SK-N-SH treated with all-trans-retinoic acid at 6 μM for 48 hours (cell line): ENCODE data around the gene KLHL29.
"Not testable (repeated sequence)": the region's sequence is repeated elsewhere in the genome, so short reads cannot be mapped to it uniquely, and the experiment has no call there.

ENCODE experiments used
- ATAC-seq: fragments of 200-7000 bp; cut with Tn5 transposase; 3 replicates; pipeline ENCODE4 v1.9.1; 2020; ENCODE audit warnings: mild to moderate bottlenecking, moderate library complexity
- ARNTL ChIP-seq: fragments of 450-650 bp; formaldehyde crosslinking; IDR thresholded peaks from 2 replicates; pipeline ENCODE4 v1.5.0; 2020; ENCODE audit warnings: low read depth, mild to moderate bottlenecking, moderate library complexity, borderline replicate concordance
- BACH2 ChIP-seq: fragments of 250-450 bp; sonication (Bioruptor Pico); IDR thresholded peaks from 2 replicates; pipeline ENCODE4 v1.9.0; 2021; ENCODE audit warnings: mild to moderate bottlenecking, borderline replicate concordance
- CREB5 ChIP-seq: fragments of 250-450 bp; sonication (Bioruptor Pico); IDR thresholded peaks from 2 replicates; pipeline ENCODE4 v1.5.1; 2020; ENCODE audit warnings: low read depth, mild to moderate bottlenecking, moderate library complexity
- CSDC2 ChIP-seq: fragments of 250-450 bp; sonication (Bioruptor Pico); IDR thresholded peaks from 2 replicates; pipeline ENCODE4 v1.5.0; 2020; ENCODE audit warnings: mild to moderate bottlenecking, moderate library complexity
- CSRNP3 ChIP-seq: fragments of 250-450 bp; sonication (Bioruptor Pico); IDR thresholded peaks from 2 replicates; pipeline ENCODE4 v1.5.1; 2021; ENCODE audit warnings: mild to moderate bottlenecking, moderate library complexity
- ESRRG ChIP-seq: fragments of 250-450 bp; sonication (Bioruptor Pico); IDR thresholded peaks from 2 replicates; pipeline ENCODE4 v1.6.1; 2021; ENCODE audit warnings: mild to moderate bottlenecking
- GLIS3 ChIP-seq: fragments of 250-450 bp; sonication (Bioruptor Pico); IDR thresholded peaks from 2 replicates; pipeline ENCODE4 v1.5.0; 2020; ENCODE audit warnings: mild to moderate bottlenecking, moderate library complexity
- ISL1 ChIP-seq: fragments of 250-450 bp; sonication (Bioruptor Pico); IDR thresholded peaks from 2 replicates; pipeline ENCODE4 v2.1.2; 2022; ENCODE audit warnings: mild to moderate bottlenecking, moderate library complexity
- OSR1 ChIP-seq: fragments of 250-450 bp; sonication (Bioruptor Pico); IDR thresholded peaks from 2 replicates; pipeline ENCODE4 v1.8.0; 2022; ENCODE audit warnings: moderate library complexity, mild to moderate bottlenecking, inconsistent platforms
- PATZ1 ChIP-seq: fragments of 250-450 bp; sonication (Bioruptor Pico); IDR thresholded peaks from 2 replicates; pipeline ENCODE4 v1.8.0; 2020; ENCODE audit warnings: mild to moderate bottlenecking, moderate library complexity, borderline replicate concordance
- POU6F1 ChIP-seq: fragments of 250-450 bp; sonication (Bioruptor Pico); IDR thresholded peaks from 2 replicates; pipeline ENCODE4 v1.8.0; 2021; ENCODE audit warnings: low read depth, mild to moderate bottlenecking, moderate library complexity, borderline replicate concordance
- PPARA ChIP-seq: fragments of 250-450 bp; sonication (Bioruptor Pico); IDR thresholded peaks from 2 replicates; pipeline ENCODE4 v1.5.0; 2020; ENCODE audit warnings: mild to moderate bottlenecking, borderline replicate concordance
- RARB ChIP-seq: fragments of 250-450 bp; sonication (Bioruptor Pico); IDR thresholded peaks from 2 replicates; pipeline ENCODE4 v1.8.0; 2021; ENCODE audit warnings: mild to moderate bottlenecking, moderate library complexity
- SNAI2 ChIP-seq: fragments of 250-450 bp; sonication (Bioruptor Pico); IDR thresholded peaks from 2 replicates; pipeline ENCODE4 v1.5.0; 2020; ENCODE audit warnings: mild to moderate bottlenecking, moderate library complexity
- TCF4 ChIP-seq: fragments of 250-450 bp; sonication (Bioruptor Pico); IDR thresholded peaks from 2 replicates; pipeline ENCODE4 v1.8.0; 2021; ENCODE audit warnings: mild to moderate bottlenecking, moderate library complexity, borderline replicate concordance
- TSHZ2 ChIP-seq: fragments of 250-450 bp; sonication (Bioruptor Pico); IDR thresholded peaks from 2 replicates; pipeline ENCODE4 v1.5.0; 2020; ENCODE audit warnings: mild to moderate bottlenecking, moderate library complexity
- ZC3H10 ChIP-seq: fragments of 250-450 bp; sonication (Bioruptor Pico); IDR thresholded peaks from 2 replicates; pipeline ENCODE4 v1.5.1; 2021; ENCODE audit warnings: mild to moderate bottlenecking, moderate library complexity
- ZFP3 ChIP-seq: fragments of 250-450 bp; sonication (Bioruptor Pico); IDR thresholded peaks from 2 replicates; pipeline ENCODE4 v1.5.0; 2020; ENCODE audit warnings: mild to moderate bottlenecking, moderate library complexity
- ZFP30 ChIP-seq: fragments of 450-650 bp; formaldehyde crosslinking; IDR thresholded peaks from 2 replicates; pipeline ENCODE4 v1.5.0; 2022; ENCODE audit warnings: mild to moderate bottlenecking, moderate library complexity
- ZNF565 ChIP-seq: fragments of 450-650 bp; formaldehyde crosslinking; conservative IDR thresholded peaks from 2 replicates; pipeline ENCODE4 v1.5.0; 2020; ENCODE audit warnings: low read depth, mild to moderate bottlenecking, moderate library complexity
- ZNF70 ChIP-seq: fragments of 450-650 bp; formaldehyde crosslinking; IDR thresholded peaks from 2 replicates; pipeline ENCODE4 v1.5.0; 2020; ENCODE audit warnings: mild to moderate bottlenecking, moderate library complexity
- ZNF8 ChIP-seq: fragments of 450-650 bp; formaldehyde crosslinking; IDR thresholded peaks from 2 replicates; pipeline ENCODE4 v1.5.0; 2020; ENCODE audit warnings: mild to moderate bottlenecking, moderate library complexity

The KLHL29 gene

GRCh38 chr2:23346029-23346428 lies 39.0 kb upstream of the KLHL29 start:
- ATAC-seq, result no peak

GRCh38 chr2:23346781-23347180 lies 38.2 kb upstream of the KLHL29 start:
- ATAC-seq, result no peak
- no peak for TF ChIP-seq ZNF8 (CRISPR knock-in tag)

More at GRCh38 chr2:23346029-23346428, 39.0 kb upstream of the KLHL29 start:
- TF ChIP-seq TCF4 (CRISPR knock-in tag) (no peak), GLIS3 (CRISPR knock-in tag) (no peak), ZNF70 (no peak), CSDC2 (no peak), OSR1 (CRISPR knock-in tag) (no peak), RARB (CRISPR knock-in tag) (no peak), TSHZ2 (no peak), ARNTL (no peak), PPARA (CRISPR knock-in tag) (no peak), SNAI2 (CRISPR knock-in tag) (no peak), ZFP3 (CRISPR knock-in tag) (no peak), PATZ1 (no peak), ZC3H10 (CRISPR knock-in tag) (no peak), ZNF565 (CRISPR knock-in tag) (no peak)

- ATAC-seq, result no peak
- TF ChIP-seq ISL1 (CRISPR knock-in tag) (no peak), ZNF70 (no peak), ZC3H10 (CRISPR knock-in tag) (no peak), ZNF8 (CRISPR knock-in tag) (no peak), ZFP3 (CRISPR knock-in tag) (no peak), PATZ1 (no peak), ZNF565 (CRISPR knock-in tag) (no peak), GLIS3 (CRISPR knock-in tag) (no peak), ZFP30 (CRISPR knock-in tag) (no peak), PPARA (CRISPR knock-in tag) (no peak), CREB5 (CRISPR knock-in tag) (no peak), BACH2 (CRISPR knock-in tag) (no peak)
Observed at GRCh38 chr2:23347471-23348092, 37.4 kb upstream of the KLHL29 start.

- not testable (repeated sequence) for ATAC-seq
Observed at GRCh38 chr2:23348093-23348481, 36.9 kb upstream of the KLHL29 start.

GRCh38 chr2:23349508-23349907 lies 35.5 kb upstream of the KLHL29 start:
- no peak for ATAC-seq
- no peak for TF ChIP-seq ARNTL
- no peak for TF ChIP-seq POU6F1 (CRISPR knock-in tag)
- no peak for TF ChIP-seq ESRRG
- no peak for TF ChIP-seq ZC3H10 (CRISPR knock-in tag)
- no peak for TF ChIP-seq CSRNP3 (CRISPR knock-in tag)
- TF ChIP-seq ZNF565 (CRISPR knock-in tag), result no peak
- no peak for TF ChIP-seq OSR1 (CRISPR knock-in tag)
- TF ChIP-seq PPARA (CRISPR knock-in tag), result no peak
- no peak for TF ChIP-seq BACH2 (CRISPR knock-in tag)
- TF ChIP-seq CREB5 (CRISPR knock-in tag), result no peak
